Measurements from ENCODE around the gene INPP4B. TPM values are rescaled to one million over a fixed set of nuclear protein-coding genes. Genes with fewer than 3 reads are reported as not detected.

INPP4B gene
- total RNA-seq, 1 experiment from 2014 or later: 0.07 TPM

GRCh38 chr4:142354794-142355420, 491.2 kb downstream of the INPP4B start:
- Histone ChIP-seq H2BK20ac (ENCODE audit: low read depth, low read length, poor library complexity, severe bottlenecking) (no peak overlapping the region), H2AFZ (ENCODE audit: low read length) (no peak overlapping the region), H3K27me3 (ENCODE audit: insufficient read depth, low read length) (no peaks in the 10 kb centered on the region), H3T11ph (ENCODE audit: low read length) (no peak overlapping the region), H2BK15ac (ENCODE audit: low read depth, low read length) (no peak overlapping the region), H4K20me1 (ENCODE audit: control insufficient read depth, insufficient read depth, insufficient read length) (no peaks in the 10 kb centered on the region), H3K79me1 (ENCODE audit: insufficient read depth, low read depth, low read length, poor library complexity, severe bottlenecking) (no peaks in the 10 kb centered on the region), H3K4ac (ENCODE audit: low read depth, low read length) (no peak overlapping the region), H3K23me2 (ENCODE audit: insufficient read length, low read depth, low read length, poor library complexity, severe bottlenecking) (no peaks in the 10 kb centered on the region), H3K23ac (ENCODE audit: insufficient read length, low read depth, low read length) (no peak overlapping the region), H2BK12ac (ENCODE audit: insufficient read length, low read depth, low read length) (no peak overlapping the region), H3K56ac (ENCODE audit: insufficient read length, low read depth, low read length) (no peak overlapping the region), H3K9ac (ENCODE audit: extremely low read depth, insufficient read length, low read length) (no peak overlapping the region), H3K27ac (ENCODE audit: insufficient read length, low read depth, low read length) (no peak overlapping the region), H4K91ac (ENCODE audit: insufficient read length, low read depth, low read length) (no peak overlapping the region), H3K4me2 (ENCODE audit: insufficient read depth, insufficient read length, low read length) (no peak overlapping the region), H3K14ac (ENCODE audit: insufficient read depth, low read length) (no peak overlapping the region), H2BK5ac (ENCODE audit: insufficient read length, low read length) (no peak overlapping the region), H4K5ac (ENCODE audit: insufficient read length, low read depth, low read length) (no peak overlapping the region), H3K79me2 (ENCODE audit: insufficient read depth, low read length) (no peaks in the 10 kb centered on the region), H3K18ac (ENCODE audit: insufficient read length, low read depth, low read length) (no peak overlapping the region), H2AK5ac (ENCODE audit: insufficient read length, low read length) (no peak overlapping the region), H3K4me1 (ENCODE audit: insufficient read depth, low read length) (no peaks in the 10 kb centered on the region), H4K8ac (replicated peaks; ENCODE audit: insufficient read length, low read depth, low read length) (no peak overlapping the region), H3K9me3 (ENCODE audit: control insufficient read depth, low read depth, low read length) (no peaks in the 10 kb centered on the region), H2BK120ac (ENCODE audit: low read depth, low read length, poor library complexity, severe bottlenecking) (no peak overlapping the region)
- no peak for TF ChIP-seq CTCF (conservative IDR thresholded peaks at IDR 0.05)
- WGBS (ENCODE audit: extremely low coverage, insufficient read length, low lambda C conversion rate): no CpG with 5 or more reads among the region's 8 CpGs
- H3K36me3 Mint-ChIP-seq (ENCODE audit: insufficient read depth in 1 of 3, low read depth in 3 of 3): no peaks in the 10 kb centered on the region
- peaks cover 0 to 7% of the 10 kb centered on the region in 2 experiments; a peak in 1 of 4 replicates for H3K4me1 Mint-ChIP-seq
- no peaks in the 10 kb centered on the region for H3K27me3 Mint-ChIP-seq (ENCODE audit: low read depth)
- H3K4me3 Mint-ChIP-seq: no peak overlapping the region
- H3K27ac Mint-ChIP-seq: no peak overlapping the region
- DNase-seq: no peak
- H3K9me3 Mint-ChIP-seq: no peaks in the 10 kb centered on the region

Measured in H9 (cell line).